ENCODE results near the gene FHOD1. TPM values are rescaled to one million over a fixed set of nuclear protein-coding genes. Genes with fewer than 3 reads are reported as not detected.

The FHOD1 gene
- total and polyA plus RNA-seq, 2 of the 4 experiments (the other 2 are of a cell fraction) = 13.8 to 64.0 TPM

DNA sequence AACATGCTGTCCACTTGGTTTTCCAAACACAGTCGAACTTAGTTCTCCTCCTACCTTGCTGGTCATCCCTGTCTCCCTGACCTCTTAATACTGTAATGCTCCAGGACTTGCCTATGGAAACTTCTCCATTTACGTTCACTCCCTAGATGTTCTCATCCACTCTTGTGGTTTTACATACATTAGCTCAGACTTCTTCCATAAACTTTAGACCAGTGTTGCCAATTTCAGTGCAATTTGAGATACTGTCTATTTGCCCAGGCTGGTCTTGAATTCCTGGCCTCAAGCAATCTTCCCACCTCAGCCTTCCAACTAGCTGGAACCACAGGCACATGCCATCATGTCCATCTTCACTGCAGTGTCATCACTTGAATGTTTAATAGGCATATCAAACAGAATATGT lies 65.0 kb downstream of the FHOD1 start:
- Histone ChIP-seq H2BK120ac (ENCODE audit: low read depth, low read length) (no peak overlapping the region), H3K4me3 (ENCODE audit: insufficient read depth, low read depth, low read length) (no peak overlapping the region), H2AFZ (replicated peaks; ENCODE audit: low read length, poor library complexity) (no peak overlapping the region), H2BK15ac (ENCODE audit: low read depth, low read length) (peak overlapping the region; percentile 48; the same call in 1 of the 3 replicates), H3K9me3 (ENCODE audit: control insufficient read depth, insufficient read depth, low read length) (no peaks in the 10 kb centered on the region), H3K4me2 (ENCODE audit: low read depth, low read length) (peak overlapping the region; percentile 63), H3K36me3 (ENCODE audit: control insufficient read depth, insufficient read depth, low read length) (no peaks in the 10 kb centered on the region; the same call in 1 of the 2 replicates), H4K5ac (ENCODE audit: low read depth, low read length) (no peak overlapping the region), H2BK5ac (ENCODE audit: low read depth, low read length, poor library complexity, severe bottlenecking) (peak overlapping the region; percentile 30), H3K4me1 (ENCODE audit: control insufficient read depth, insufficient read depth, low read length) (peaks cover 15% of the 10 kb centered on the region), H3K14ac (replicated peaks; ENCODE audit: low read depth, low read length) (0 out of 2 replicates have a peak overlapping the region, but pooled peaks have one; percentile 1), H3K18ac (ENCODE audit: low read depth, low read length) (no peak overlapping the region), H3K56ac (ENCODE audit: extremely low read depth, insufficient read depth, low read length) (no peak overlapping the region; the same call in 1 of the 2 replicates), H2AK5ac (ENCODE audit: low read depth, low read length) (peak overlapping the region; percentile 25), H2BK20ac (ENCODE audit: low read depth, low read length) (0 out of 2 replicates have a peak overlapping the region, but pooled peaks have one; percentile 11), H2AK9ac (replicated peaks; ENCODE audit: low read depth, low read length, poor library complexity) (no peak overlapping the region), H3K9me1 (ENCODE audit: insufficient read depth, low read length) (peaks cover 13% of the 10 kb centered on the region), H4K8ac (ENCODE audit: low read depth in 2 of 2, low read length in 2 of 2) (no peak overlapping the region), H3K79me1 (ENCODE audit: low read depth in 1 of 2, low read length in 2 of 2) (peaks cover 23 to 42% of the 10 kb centered on the region in 2 experiments), H4K20me1 (ENCODE audit: insufficient read depth, low read length) (peaks cover 31% of the 10 kb centered on the region), H3K27me3 (ENCODE audit: control insufficient read depth, insufficient read depth, low read length) (no peaks in the 10 kb centered on the region), H3K27ac (ENCODE audit: insufficient read depth, low read length) (peak overlapping the region; percentile 8; the same call in 1 of the 2 replicates), H3K4ac (ENCODE audit: low read depth, low read length) (peak overlapping the region; percentile 8; the same call in 1 of the 2 replicates), H4K91ac (ENCODE audit: insufficient read depth, low read depth, low read length) (no peak overlapping the region), H3K23ac (ENCODE audit: low read depth, low read length) (peak overlapping the region; percentile 44; the same call in 1 of the 2 replicates), H3K9ac (ENCODE audit: low read depth, low read length) (no peak overlapping the region)
- WGBS, 2 experiments (ENCODE audit: extremely low coverage in 2 of 2, insufficient read length in 1 of 2) = 88% methylated on average over 1 of the region's 2 CpGs; no CpG with 5 or more reads in 1 of the 2 experiments
- POLR2A ChIA-PET (ENCODE audit: unreplicated experiment) = no interaction called here
- CTCF ChIA-PET = interaction anchor here (0.5 kb wide), 1 partner anchor 670 kb away, joined by 3 read pairs; no protein-coding TSS in a partner anchor
- dilution Hi-C loops (cut with HindIII; ENCODE audit: low sequenced_read_pairs, unreplicated experiment) (no loop called here), in situ Hi-C loops (cut with MboI; ENCODE audit: low sequenced_read_pairs) (no loop called here), intact Hi-C loops (cut with micrococcal nuclease) (loop anchor here (10.0 kb wide), 1 partner anchor 167 kb away; no protein-coding TSS in a partner anchor)
- no TSS peak for BruUV-seq (replicated peaks)
- TF ChIP-seq FOS (IDR thresholded peaks at IDR 0.05; ENCODE audit: low read depth, low read length) (no peak), RCOR1 (IDR thresholded peaks at IDR 0.05; ENCODE audit: insufficient replicate concordance, low read length) (no peak), MAFK (IDR thresholded peaks at IDR 0.05; ENCODE audit: low read depth, low read length) (no peak), MAZ (IDR thresholded peaks at IDR 0.05; ENCODE audit: borderline replicate concordance, low read depth, low read length) (no peak), SMC3 (IDR thresholded peaks at IDR 0.05; ENCODE audit: low read depth, low read length) (no peak), MXI1 (IDR thresholded peaks at IDR 0.05; ENCODE audit: borderline replicate concordance, low read depth, low read length) (no peak), RFX5 (IDR thresholded peaks at IDR 0.05; ENCODE audit: low read depth, low read length) (no peak), CEBPB (IDR thresholded peaks at IDR 0.05; ENCODE audit: low read depth, low read length) (no peak), CHD1 (IDR thresholded peaks at IDR 0.05; ENCODE audit: low read depth, low read length) (no peak), POLR2A (IDR thresholded peaks at IDR 0.05; ENCODE audit: low read depth, low read length) (no peak), NFE2L2 (IDR thresholded peaks at IDR 0.05; ENCODE audit: low read depth, low read length) (no peak), BHLHE40 (IDR thresholded peaks at IDR 0.05; ENCODE audit: low read depth, low read length) (no peak)
- TF ChIP-seq, protein P1, sequence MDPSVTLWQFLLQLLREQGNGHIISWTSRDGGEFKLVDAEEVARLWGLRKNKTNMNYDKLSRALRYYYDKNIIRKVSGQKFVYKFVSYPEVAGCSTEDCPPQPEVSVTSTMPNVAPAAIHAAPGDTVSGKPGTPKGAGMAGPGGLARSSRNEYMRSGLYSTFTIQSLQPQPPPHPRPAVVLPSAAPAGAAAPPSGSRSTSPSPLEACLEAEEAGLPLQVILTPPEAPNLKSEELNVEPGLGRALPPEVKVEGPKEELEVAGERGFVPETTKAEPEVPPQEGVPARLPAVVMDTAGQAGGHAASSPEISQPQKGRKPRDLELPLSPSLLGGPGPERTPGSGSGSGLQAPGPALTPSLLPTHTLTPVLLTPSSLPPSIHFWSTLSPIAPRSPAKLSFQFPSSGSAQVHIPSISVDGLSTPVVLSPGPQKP (IDR thresholded peaks at IDR 0.05; ENCODE audit: borderline replicate concordance, low read depth, low read length) = no peak
- TF ChIP-seq, protein P2, sequence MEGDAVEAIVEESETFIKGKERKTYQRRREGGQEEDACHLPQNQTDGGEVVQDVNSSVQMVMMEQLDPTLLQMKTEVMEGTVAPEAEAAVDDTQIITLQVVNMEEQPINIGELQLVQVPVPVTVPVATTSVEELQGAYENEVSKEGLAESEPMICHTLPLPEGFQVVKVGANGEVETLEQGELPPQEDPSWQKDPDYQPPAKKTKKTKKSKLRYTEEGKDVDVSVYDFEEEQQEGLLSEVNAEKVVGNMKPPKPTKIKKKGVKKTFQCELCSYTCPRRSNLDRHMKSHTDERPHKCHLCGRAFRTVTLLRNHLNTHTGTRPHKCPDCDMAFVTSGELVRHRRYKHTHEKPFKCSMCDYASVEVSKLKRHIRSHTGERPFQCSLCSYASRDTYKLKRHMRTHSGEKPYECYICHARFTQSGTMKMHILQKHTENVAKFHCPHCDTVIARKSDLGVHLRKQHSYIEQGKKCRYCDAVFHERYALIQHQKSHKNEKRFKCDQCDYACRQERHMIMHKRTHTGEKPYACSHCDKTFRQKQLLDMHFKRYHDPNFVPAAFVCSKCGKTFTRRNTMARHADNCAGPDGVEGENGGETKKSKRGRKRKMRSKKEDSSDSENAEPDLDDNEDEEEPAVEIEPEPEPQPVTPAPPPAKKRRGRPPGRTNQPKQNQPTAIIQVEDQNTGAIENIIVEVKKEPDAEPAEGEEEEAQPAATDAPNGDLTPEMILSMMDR (conservative IDR thresholded peaks at IDR 0.05; ENCODE audit: low read depth, low read length) = no peak
- TF ChIP-seq, protein P3, sequence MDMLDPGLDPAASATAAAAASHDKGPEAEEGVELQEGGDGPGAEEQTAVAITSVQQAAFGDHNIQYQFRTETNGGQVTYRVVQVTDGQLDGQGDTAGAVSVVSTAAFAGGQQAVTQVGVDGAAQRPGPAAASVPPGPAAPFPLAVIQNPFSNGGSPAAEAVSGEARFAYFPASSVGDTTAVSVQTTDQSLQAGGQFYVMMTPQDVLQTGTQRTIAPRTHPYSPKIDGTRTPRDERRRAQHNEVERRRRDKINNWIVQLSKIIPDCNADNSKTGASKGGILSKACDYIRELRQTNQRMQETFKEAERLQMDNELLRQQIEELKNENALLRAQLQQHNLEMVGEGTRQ (IDR thresholded peaks at IDR 0.05; ENCODE audit: low read depth, low read length) = no peak
- DNase-seq = peak; percentile 23
- ATAC-seq (ENCODE audit: low read depth) = no peak
